DMS114 treated with DMSO at 0.1 percent for 48 hours (cell line): Measurements from ENCODE around the gene SATB2.

Experiments used
- DNase-seq: peaks from one replicate; lab custom pipeline; 2025; ENCODE audit not compliant: unreplicated experiment; lab: John Stamatoyannopoulos, UW

The SATB2 gene

GRCh38 chr2:199409759-199410529, 47.8 kb downstream of the SATB2 start:
- no peak for DNase-seq

- DNase-seq = no peak
Measured at GRCh38 chr2:199407421-199407820, 50.3 kb downstream of the SATB2 start.

GRCh38 chr2:199405241-199405640, 52.5 kb downstream of the SATB2 start:
- DNase-seq = no peak

DNA sequence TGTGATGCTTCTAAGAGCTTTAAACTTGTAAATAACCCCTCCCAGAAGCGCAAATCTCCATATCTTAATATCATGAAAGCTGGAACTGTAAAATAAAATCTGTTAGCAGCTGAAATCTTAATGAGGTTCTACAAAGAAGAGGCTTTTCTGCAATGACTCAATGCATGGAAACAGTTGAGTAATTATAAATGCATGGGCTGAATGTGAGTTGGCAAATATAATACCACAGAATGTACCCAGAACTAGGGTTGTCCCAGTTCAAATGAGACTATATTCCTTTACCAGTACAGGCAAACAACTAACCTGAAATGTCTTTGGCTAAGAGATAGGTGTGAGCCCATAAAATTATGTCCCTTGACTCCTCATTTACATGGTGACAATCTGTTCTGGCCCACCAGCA, 52.9 kb downstream of the SATB2 start:
- DNase-seq = no peak

- DNase-seq = no peak
Measured at GRCh38 chr2:199395311-199395710, 62.4 kb downstream of the SATB2 start.

- no peak for DNase-seq
Measured at GRCh38 chr2:199392363-199392762, 65.4 kb downstream of the SATB2 start.

DNA sequence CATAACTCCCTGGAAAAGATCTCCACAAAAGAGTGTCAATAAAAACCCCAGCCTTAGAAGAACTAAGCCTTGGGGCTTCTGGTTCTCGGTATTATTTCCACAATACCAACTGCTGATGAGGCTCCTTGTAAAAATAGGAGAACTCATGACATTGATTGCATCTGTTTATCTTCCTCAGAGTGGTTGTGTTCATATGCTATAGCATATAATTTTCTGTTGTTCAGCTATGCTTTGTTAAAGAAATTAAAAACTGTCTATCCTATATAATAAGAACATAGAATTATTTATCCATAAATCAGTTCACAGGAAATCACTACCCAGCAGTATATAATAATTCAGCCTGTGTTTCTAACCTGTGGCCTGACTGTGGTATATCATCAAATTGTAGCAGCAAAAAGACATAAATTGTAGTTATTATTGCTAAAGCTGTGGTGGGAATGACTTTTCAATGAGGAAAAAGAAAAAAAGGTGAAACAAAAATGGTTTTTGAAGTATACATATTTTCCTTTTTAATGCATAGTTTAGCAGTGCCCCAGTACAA, 68.9 kb downstream of the SATB2 start:
- DNase-seq = no peak

DNA sequence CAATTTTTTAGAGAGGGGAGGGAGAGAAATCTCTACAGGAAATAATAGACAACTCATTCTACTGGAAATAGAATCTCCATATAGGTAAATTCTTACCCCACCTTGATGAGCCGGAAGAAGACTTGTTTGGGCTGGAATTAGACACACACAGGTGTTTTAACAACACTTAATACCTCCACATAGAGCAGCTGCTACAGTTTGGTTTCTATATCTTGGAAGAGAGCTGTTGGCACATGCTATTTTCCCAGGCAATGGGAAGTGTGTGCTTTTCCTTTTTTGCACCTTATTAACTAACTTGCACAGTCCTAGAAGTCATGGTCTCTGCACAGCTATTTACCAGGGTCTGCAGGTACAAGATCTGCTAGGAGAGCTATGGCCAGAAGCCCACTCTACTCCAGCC, 73.7 kb downstream of the SATB2 start:
- DNase-seq = no peak

DNA sequence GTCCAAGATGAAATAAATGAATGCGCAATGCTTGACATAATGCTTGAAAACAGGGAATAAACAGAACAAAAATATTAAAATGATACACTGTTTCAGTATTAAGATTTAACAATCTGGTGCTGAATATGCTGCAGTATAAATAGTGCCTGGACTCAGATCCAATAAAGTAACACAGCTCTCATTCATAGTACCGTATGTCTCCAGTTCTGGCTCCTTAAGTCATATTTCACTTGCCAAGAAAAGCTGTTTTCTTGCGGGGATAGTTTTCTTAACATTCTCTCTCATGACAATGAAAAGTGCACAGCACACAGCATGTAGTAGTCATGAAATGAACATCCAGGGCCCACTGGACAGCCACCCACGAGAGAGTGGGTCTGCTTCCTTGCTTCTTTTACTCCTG, 74.7 kb downstream of the SATB2 start:
- no peak for DNase-seq

- DNase-seq = no peak
Measured at GRCh38 chr2:199382091-199382490, 75.6 kb downstream of the SATB2 start.

DNA sequence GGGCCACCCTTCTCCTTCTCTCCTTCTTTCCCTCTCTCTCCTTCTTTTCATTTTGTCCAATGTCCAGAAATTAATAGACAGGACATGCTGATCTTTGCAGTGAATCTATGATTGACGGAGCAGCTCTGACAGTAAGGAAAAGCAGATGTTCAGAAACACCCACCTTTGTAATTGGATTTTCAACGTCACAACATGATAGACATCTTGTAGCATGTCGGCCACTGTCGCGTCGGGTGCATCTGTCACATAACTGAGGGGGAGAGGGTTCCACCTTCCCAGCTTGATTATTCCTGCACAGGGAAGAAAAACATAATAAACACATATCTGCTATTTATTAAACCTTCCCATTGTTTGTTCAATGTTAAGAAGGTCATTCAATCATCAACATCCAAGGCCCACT, 76.2 kb downstream of the SATB2 start:
- no peak for DNase-seq

DNA sequence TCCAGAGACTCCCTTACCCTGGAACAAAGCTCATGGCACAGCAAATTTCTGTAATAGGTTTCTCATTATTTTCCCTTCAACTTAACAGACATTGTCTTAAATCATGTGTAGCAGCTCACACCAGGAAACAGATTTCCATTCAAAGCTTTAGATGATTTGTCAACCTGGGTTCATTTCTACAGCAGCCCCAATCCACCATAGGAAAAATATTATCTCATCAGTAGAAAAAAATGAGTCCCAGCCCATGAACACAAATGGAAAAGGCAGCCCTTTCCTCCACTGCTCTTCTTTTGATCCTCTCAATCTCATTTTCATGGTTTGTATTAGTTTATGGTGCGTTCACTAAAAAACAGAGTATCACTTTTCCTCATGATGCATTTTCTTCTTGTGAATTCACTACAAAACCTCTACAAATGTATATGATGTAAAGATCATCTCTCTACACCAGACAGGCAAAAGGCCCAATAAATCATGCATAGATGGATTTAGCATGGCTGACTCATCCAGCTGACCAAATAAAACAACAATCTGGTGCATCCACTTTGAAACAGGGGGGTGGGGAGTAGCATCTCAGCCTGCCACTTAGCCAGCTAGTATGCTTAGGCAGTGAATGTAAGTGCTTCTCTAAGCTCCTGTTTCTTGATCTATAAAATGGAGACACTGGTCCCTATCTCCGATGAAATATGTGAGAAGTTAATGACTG, 78.6 kb downstream of the SATB2 start:
- no peak for DNase-seq

- DNase-seq = no peak
Measured at GRCh38 chr2:199370150-199370780, 87.5 kb downstream of the SATB2 start.

- DNase-seq = no peak
Measured at GRCh38 chr2:199366406-199366805, 91.3 kb downstream of the SATB2 start.

DNA sequence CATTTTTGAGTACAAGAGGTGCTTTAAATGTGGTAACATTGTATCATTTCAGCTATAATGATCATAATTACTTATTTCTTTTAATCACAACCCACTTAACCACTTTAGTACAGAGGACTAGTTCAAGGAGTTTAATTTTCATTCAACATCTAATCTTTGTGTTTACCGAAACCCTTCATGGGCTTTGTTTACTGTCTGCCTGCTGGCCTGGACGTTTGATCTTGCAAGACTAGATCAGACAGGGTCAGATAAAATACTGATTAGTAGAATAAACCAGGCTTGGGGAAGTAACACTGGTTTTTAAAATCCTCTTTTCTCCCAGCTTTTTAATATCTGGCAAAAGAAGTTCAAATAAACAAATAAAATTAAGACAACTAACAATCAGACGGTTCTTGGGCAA, 93.6 kb downstream of the SATB2 start:
- no peak for DNase-seq

DNA sequence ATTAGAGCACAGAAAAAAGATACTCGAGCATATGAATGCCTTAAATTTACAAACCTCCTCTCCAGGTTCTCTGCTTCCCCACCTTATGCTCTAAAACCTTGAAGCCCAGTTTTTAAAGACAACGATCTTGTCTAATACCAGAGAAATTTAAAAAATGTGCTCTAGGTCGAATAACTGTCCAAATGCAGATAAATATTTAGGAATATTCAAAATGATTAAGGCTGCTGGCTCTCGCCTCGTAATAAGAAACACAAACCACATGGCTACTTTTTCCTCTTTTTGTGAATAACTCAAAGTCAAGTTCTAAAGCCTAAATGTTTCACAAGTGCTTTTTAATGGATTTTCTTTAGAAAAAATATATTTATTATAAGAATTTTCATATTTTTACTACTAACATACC, 101.3 kb downstream of the SATB2 start:
- DNase-seq = no peak

DNA sequence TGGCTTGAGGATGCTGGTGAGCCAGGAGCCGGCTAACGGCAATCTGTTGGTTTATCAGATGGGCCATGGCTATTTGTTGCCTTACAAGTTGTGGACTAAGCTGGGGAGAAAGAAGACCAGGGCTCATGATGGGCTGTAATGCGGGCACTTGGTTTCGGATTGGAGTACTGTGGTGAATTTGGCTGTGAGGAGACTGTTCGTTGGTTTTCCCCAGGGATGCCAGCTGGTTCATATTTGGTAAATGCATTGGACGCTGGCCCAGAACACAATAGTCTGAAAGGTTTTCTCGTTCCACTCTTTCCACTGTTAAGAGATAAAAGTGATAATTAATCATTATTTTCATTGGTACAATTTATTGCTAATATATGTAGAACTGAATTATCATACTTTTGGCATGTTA, 108.9 kb downstream of the SATB2 start:
- no peak for DNase-seq

DNA sequence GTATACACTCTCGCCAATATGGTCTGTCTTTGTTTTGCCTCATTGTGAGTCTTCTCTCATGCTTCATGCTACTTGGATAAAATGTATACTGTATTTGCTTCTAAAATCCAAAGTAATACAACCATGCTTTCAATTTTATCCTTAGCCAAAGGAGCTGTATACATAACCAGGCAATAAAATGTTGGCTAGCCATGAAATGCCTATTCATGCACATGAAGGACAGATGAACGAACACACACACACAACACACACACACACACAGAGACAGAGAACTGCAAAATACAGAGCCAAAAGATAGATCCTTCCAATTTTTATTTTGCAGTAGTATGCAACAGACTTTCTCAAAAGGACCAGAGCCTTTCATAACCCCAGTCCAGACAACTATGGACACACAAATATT, 113.7 kb downstream of the SATB2 start:
- DNase-seq = no peak

GRCh38 chr2:199342334-199342733, 115.4 kb downstream of the SATB2 start:
- no peak for DNase-seq

GRCh38 chr2:199341123-199341522, 116.6 kb downstream of the SATB2 start:
- no peak for DNase-seq

- DNase-seq = no peak
Measured at GRCh38 chr2:199339891-199340605, 117.7 kb downstream of the SATB2 start.
